Measurements from ENCODE around the gene PPP2R5C. TPM values are rescaled to one million over a fixed set of nuclear protein-coding genes. Genes with fewer than 3 reads are reported as not detected.

Gene PPP2R5C
- total RNA-seq, 1 experiment from 2014 or later = 93.0 TPM

- Histone ChIP-seq H3K18ac (ENCODE audit: insufficient read length, low read depth, low read length) (no peak overlapping the region), H3K23me2 (ENCODE audit: insufficient read length, low read depth, low read length, poor library complexity, severe bottlenecking) (peaks cover 7% of the 10 kb centered on the region), H2BK5ac (ENCODE audit: insufficient read length, low read length) (no peak overlapping the region), H3K9me3 (ENCODE audit: control insufficient read depth, low read depth, low read length) (no peaks in the 10 kb centered on the region), H2BK15ac (ENCODE audit: low read depth, low read length) (no peak overlapping the region), H3K79me2 (ENCODE audit: insufficient read depth, low read length) (no peaks in the 10 kb centered on the region; the same call in 1 of the 2 replicates), H3K4me2 (ENCODE audit: insufficient read depth, insufficient read length, low read length) (no peak overlapping the region), H4K20me1 (ENCODE audit: control insufficient read depth, insufficient read depth, insufficient read length) (no peaks in the 10 kb centered on the region), H2AK5ac (ENCODE audit: insufficient read length, low read length) (no peak overlapping the region), H2BK12ac (ENCODE audit: insufficient read length, low read depth, low read length) (no peak overlapping the region), H4K8ac (replicated peaks; ENCODE audit: insufficient read length, low read depth, low read length) (no peak overlapping the region), H3K23ac (ENCODE audit: insufficient read length, low read depth, low read length) (no peak overlapping the region), H3T11ph (ENCODE audit: low read length) (no peak overlapping the region), H4K91ac (ENCODE audit: insufficient read length, low read depth, low read length) (no peak overlapping the region), H3K14ac (ENCODE audit: insufficient read depth, low read length) (no peak overlapping the region), H2BK120ac (ENCODE audit: low read depth, low read length, poor library complexity, severe bottlenecking) (no peak overlapping the region), H3K9ac (ENCODE audit: extremely low read depth, insufficient read length, low read length) (no peak overlapping the region), H3K4me1 (ENCODE audit: insufficient read depth, low read length) (no peaks in the 10 kb centered on the region), H3K79me1 (ENCODE audit: insufficient read depth, low read depth, low read length, poor library complexity, severe bottlenecking) (no peaks in the 10 kb centered on the region), H2AFZ (ENCODE audit: low read length) (no peak overlapping the region), H3K27me3 (ENCODE audit: insufficient read depth, low read length) (peaks cover 4% of the 10 kb centered on the region; the same call in 1 of the 2 replicates), H3K56ac (ENCODE audit: insufficient read length, low read depth, low read length) (no peak overlapping the region), H2BK20ac (ENCODE audit: low read depth, low read length, poor library complexity, severe bottlenecking) (no peak overlapping the region), H4K5ac (ENCODE audit: insufficient read length, low read depth, low read length) (no peak overlapping the region), H3K4ac (ENCODE audit: low read depth, low read length) (no peak overlapping the region), H3K27ac (ENCODE audit: insufficient read length, low read depth, low read length) (no peak overlapping the region)
- TF ChIP-seq CTCF (conservative IDR thresholded peaks at IDR 0.05) = peak; percentile 67
- peak; percentile 59 for DNase-seq
- no peaks in the 10 kb centered on the region for H3K36me3 Mint-ChIP-seq (ENCODE audit: insufficient read depth in 1 of 3, low read depth in 3 of 3)
- no peaks in the 10 kb centered on the region; a peak in 1 of 5 replicates for H3K9me3 Mint-ChIP-seq
- no CpG with 5 or more reads among the region's 13 CpGs for WGBS (ENCODE audit: extremely low coverage, insufficient read length, low lambda C conversion rate)
- H3K27ac Mint-ChIP-seq = peak overlapping the region in 1 of 3 experiments; percentile 30; a peak in 1 of 7 replicates
- peak overlapping the region in 1 of 2 experiments; percentile 8; a peak in 1 of 5 replicates for H3K4me3 Mint-ChIP-seq
- H3K4me1 Mint-ChIP-seq = peaks cover 11 to 16% of the 10 kb centered on the region in 2 experiments
- peaks cover 43% of the 10 kb centered on the region for H3K27me3 Mint-ChIP-seq (ENCODE audit: low read depth)
Measured at GRCh38 chr14:101960225-101960624, 198.7 kb downstream of the PPP2R5C start.
